HepG2 (cell line): ENCODE results near the gene USE1. TPM values are rescaled to one million over a fixed set of nuclear protein-coding genes. Genes with fewer than 3 reads are reported as not detected.

ENCODE experiments used
- ARID5B ChIP-seq: IDR thresholded peaks from 2 replicates; pipeline ENCODE4 v1.4.0; 2020; ENCODE audit warnings: mild to moderate bottlenecking, missing genetic modification reagents
- ATF2 ChIP-seq: sonication (generic); formaldehyde crosslinking; IDR thresholded peaks from 2 replicates; pipeline ENCODE4 v1.4.0; 2020; ENCODE audit warnings: missing genetic modification reagents
- ELK4 ChIP-seq: sonication (generic); formaldehyde crosslinking; IDR thresholded peaks from 2 replicates; pipeline ENCODE4 v1.9.0; 2021; ENCODE audit warnings: missing genetic modification reagents, borderline replicate concordance
- FOXP4 ChIP-seq: sonication (generic); formaldehyde crosslinking; IDR thresholded peaks from 2 replicates; pipeline ENCODE4 v1.4.0; 2020; ENCODE audit warnings: missing genetic modification reagents
- KDM2A ChIP-seq: sonication (generic); formaldehyde crosslinking; IDR thresholded peaks from 2 replicates; pipeline ENCODE4 v1.4.0; 2020; ENCODE audit warnings: low read depth, missing genetic modification reagents, borderline replicate concordance
- MYNN ChIP-seq: sonication (generic); formaldehyde crosslinking; IDR thresholded peaks from 2 replicates; pipeline ENCODE4 v1.4.0; 2020; ENCODE audit warnings: mild to moderate bottlenecking, low read depth, missing genetic modification reagents
- POLR2G ChIP-seq: fragments of 200-400 bp; formaldehyde crosslinking; IDR thresholded peaks from 2 replicates; pipeline ENCODE4 v1.6.1; 2018; ENCODE audit warnings: mild to moderate bottlenecking, low read depth, low read length, moderate library complexity
- ZBTB2 ChIP-seq: sonication (generic); formaldehyde crosslinking; IDR thresholded peaks from 2 replicates; pipeline ENCODE4 v1.8.0; 2022; ENCODE audit warnings: low read depth, missing genetic modification reagents
- ZFAT ChIP-seq: sonication (generic); formaldehyde crosslinking; conservative IDR thresholded peaks from 2 replicates; pipeline ENCODE4 v1.8.1; 2023; ENCODE audit warnings: missing genetic modification reagents, inconsistent platforms
- ZFP62 ChIP-seq: sonication (generic); formaldehyde crosslinking; IDR thresholded peaks from 2 replicates; pipeline ENCODE4 v1.4.0; 2020; ENCODE audit warnings: missing genetic modification reagents
- ZNF607 ChIP-seq: sonication (generic); formaldehyde crosslinking; IDR thresholded peaks from 2 replicates; pipeline ENCODE4 v1.5.1; 2020; ENCODE audit warnings: missing genetic modification reagents, mild to moderate bottlenecking, borderline replicate concordance
- ZNF678 ChIP-seq: sonication (generic); formaldehyde crosslinking; IDR thresholded peaks from 2 replicates; pipeline ENCODE4 v1.4.0; 2020; ENCODE audit warnings: mild to moderate bottlenecking, missing genetic modification reagents
- ZSCAN31 ChIP-seq: sonication (generic); formaldehyde crosslinking; IDR thresholded peaks from 2 replicates; pipeline ENCODE4 v1.5.0; 2020; ENCODE audit warnings: low read depth, mild to moderate bottlenecking, missing genetic modification reagents
- ZXDC ChIP-seq: sonication (generic); formaldehyde crosslinking; IDR thresholded peaks from 2 replicates; pipeline ENCODE4 v1.5.0; 2020; ENCODE audit warnings: mild to moderate bottlenecking, missing genetic modification reagents
- polyA plus RNA-seq, 8 experiments: library from polyadenylated mRNA; depleted of rRNA in 3 of 8; stranded (reverse) in 7 of 8; unstranded in 1 of 8; fragments of >200 nt; fragmentation: Illumina TruSeq in 4 of 8; extraction: Trizol in 4 of 8; gene quantifications; 2 replicates each; pipeline versions ENCODE4 v1.2.1 to v1.2.3, GENCODE V29; 2011 to 2016; ENCODE audit warnings: low read depth in 4 of 8, missing spikeins in 1 of 8, mixed read lengths in 1 of 8; ENCODE audit not compliant: insufficient read depth in 1 of 8
- total RNA-seq, 5 experiments: library from RNA; depleted of rRNA; stranded (reverse); fragments of >200 nt; fragmentation: Illumina TruSeq; extraction: Trizol; gene quantifications; 2 replicates each; pipeline ENCODE4 v1.2.3, GENCODE V29; 2016; ENCODE audit warnings: low read depth in 1 of 5

USE1 gene
- total and polyA plus RNA-seq, 2 of the 13 experiments (the other 11 are each of a cell fraction or from before 2014, with no cell fraction given), result 9.9 to 17.6 TPM

- TF ChIP-seq ARID5B (CRISPR knock-in tag) (peak; percentile 6; the same call in 1 of the 2 replicates), ZFAT (peak; percentile 82; the same call in 1 of the 2 replicates), FOXP4 (CRISPR knock-in tag) (peak; percentile 58), ZSCAN31 (CRISPR knock-in tag) (peak; percentile 66), ZNF678 (peak; percentile 65; the same call in 1 of the 2 replicates), ZNF607 (CRISPR knock-in tag) (peak; percentile 87; the same call in 1 of the 2 replicates), MYNN (CRISPR knock-in tag) (0 out of 2 replicates have a peak, but pooled peaks have one; percentile 15), ELK4 (CRISPR knock-in tag) (no peak), ZXDC (CRISPR knock-in tag) (peak; percentile 91), KDM2A (CRISPR knock-in tag) (peak; percentile 66), ZBTB2 (CRISPR knock-in tag) (peak; percentile 50; the same call in 1 of the 2 replicates), ZFP62 (no peak), POLR2G (peak; percentile 92), ATF2 (peak; percentile 86)
Measured at GRCh38 chr19:17226002-17226933, 11.1 kb downstream of the USE1 start, which contains the start of gene OCEL1 (continued).
